ENCODE results near the gene DXO. TPM values are rescaled to one million over a fixed set of nuclear protein-coding genes. Genes with fewer than 3 reads are reported as not detected.
"Not testable (repeated sequence)": the region's sequence is repeated elsewhere in the genome, so short reads cannot be mapped to it uniquely, and the experiment has no call there.

Gene DXO
- total RNA-seq, 1 experiment from 2014 or later, result 13.8 TPM

- TF ChIP-seq ZNF532 (CRISPR knock-in tag; IDR thresholded peaks at IDR 0.05; ENCODE audit: borderline replicate concordance) (no peak; the same call in 1 of the 2 replicates), TCF7 (CRISPR knock-in tag; IDR thresholded peaks at IDR 0.05; ENCODE audit: low read depth) (no peak), FOXJ3 (CRISPR knock-in tag; IDR thresholded peaks at IDR 0.05; ENCODE audit: borderline replicate concordance) (no peak), SP1 (CRISPR knock-in tag; conservative IDR thresholded peaks at IDR 0.05) (peak; percentile 85), PRDM15 (CRISPR knock-in tag; IDR thresholded peaks at IDR 0.05) (no peak; the same call in 1 of the 2 replicates), ZNF263 (CRISPR knock-in tag; IDR thresholded peaks at IDR 0.05; ENCODE audit: low read depth) (no peak)
- TF ChIP-seq, protein P1, sequence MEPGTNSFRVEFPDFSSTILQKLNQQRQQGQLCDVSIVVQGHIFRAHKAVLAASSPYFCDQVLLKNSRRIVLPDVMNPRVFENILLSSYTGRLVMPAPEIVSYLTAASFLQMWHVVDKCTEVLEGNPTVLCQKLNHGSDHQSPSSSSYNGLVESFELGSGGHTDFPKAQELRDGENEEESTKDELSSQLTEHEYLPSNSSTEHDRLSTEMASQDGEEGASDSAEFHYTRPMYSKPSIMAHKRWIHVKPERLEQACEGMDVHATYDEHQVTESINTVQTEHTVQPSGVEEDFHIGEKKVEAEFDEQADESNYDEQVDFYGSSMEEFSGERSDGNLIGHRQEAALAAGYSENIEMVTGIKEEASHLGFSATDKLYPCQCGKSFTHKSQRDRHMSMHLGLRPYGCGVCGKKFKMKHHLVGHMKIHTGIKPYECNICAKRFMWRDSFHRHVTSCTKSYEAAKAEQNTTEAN (CRISPR knock-in tag; IDR thresholded peaks at IDR 0.05), result no peak
- TF ChIP-seq, protein P2, sequence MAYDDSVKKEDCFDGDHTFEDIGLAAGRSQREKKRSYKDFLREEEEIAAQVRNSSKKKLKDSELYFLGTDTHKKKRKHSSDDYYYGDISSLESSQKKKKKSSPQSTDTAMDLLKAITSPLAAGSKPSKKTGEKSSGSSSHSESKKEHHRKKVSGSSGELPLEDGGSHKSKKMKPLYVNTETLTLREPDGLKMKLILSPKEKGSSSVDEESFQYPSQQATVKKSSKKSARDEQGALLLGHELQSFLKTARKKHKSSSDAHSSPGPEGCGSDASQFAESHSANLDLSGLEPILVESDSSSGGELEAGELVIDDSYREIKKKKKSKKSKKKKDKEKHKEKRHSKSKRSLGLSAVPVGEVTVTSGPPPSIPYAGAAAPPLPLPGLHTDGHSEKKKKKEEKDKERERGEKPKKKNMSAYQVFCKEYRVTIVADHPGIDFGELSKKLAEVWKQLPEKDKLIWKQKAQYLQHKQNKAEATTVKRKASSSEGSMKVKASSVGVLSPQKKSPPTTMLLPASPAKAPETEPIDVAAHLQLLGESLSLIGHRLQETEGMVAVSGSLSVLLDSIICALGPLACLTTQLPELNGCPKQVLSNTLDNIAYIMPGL (CRISPR knock-in tag; IDR thresholded peaks at IDR 0.05), result 0 out of 2 replicates have a peak, but pooled peaks have one; percentile 39
Observed at GRCh38 chr6:31971993-31972708, at the start of gene DXO (continued).

- POLR2A ChIA-PET; H3K36me3 Mint-ChIP-seq; H3K4me1 Mint-ChIP-seq; CTCF ChIA-PET; H3K9me3 Mint-ChIP-seq; H3K4me3 Mint-ChIP-seq; H3K27me3 Mint-ChIP-seq (ENCODE audit: low read depth); H3K27ac Mint-ChIP-seq; DNase-seq (ENCODE audit: low spot score); ATAC-seq: not testable (repeated sequence)
Observed at GRCh38 chr6:32014547-32014946, 42.6 kb upstream of the DXO start, which contains the start of gene C4B. C4B (plus strand) TSS chr6:32014795; CDS start chr6:32014846, 51 bp downstream.

GRCh38 chr6:32013738-32014137 is 41.8 kb upstream of the DXO start:
- CTCF ChIA-PET, H3K4me1 Mint-ChIP-seq, POLR2A ChIA-PET: not testable (repeated sequence)

GRCh38 chr6:32012941-32013617 is 41.1 kb upstream of the DXO start:
- H3K27ac Mint-ChIP-seq; DNase-seq (ENCODE audit: low spot score); H3K4me3 Mint-ChIP-seq; H3K9me3 Mint-ChIP-seq; CTCF ChIA-PET; ATAC-seq; H3K27me3 Mint-ChIP-seq (ENCODE audit: low read depth); H3K4me1 Mint-ChIP-seq; H3K36me3 Mint-ChIP-seq; POLR2A ChIA-PET: not testable (repeated sequence)

More at GRCh38 chr6:32013738-32014137, 41.8 kb upstream of the DXO start:
- not testable (repeated sequence) for H3K9me3 Mint-ChIP-seq; H3K36me3 Mint-ChIP-seq; H3K27me3 Mint-ChIP-seq (ENCODE audit: low read depth); DNase-seq (ENCODE audit: low spot score); ATAC-seq; H3K27ac Mint-ChIP-seq; H3K4me3 Mint-ChIP-seq

DNA sequence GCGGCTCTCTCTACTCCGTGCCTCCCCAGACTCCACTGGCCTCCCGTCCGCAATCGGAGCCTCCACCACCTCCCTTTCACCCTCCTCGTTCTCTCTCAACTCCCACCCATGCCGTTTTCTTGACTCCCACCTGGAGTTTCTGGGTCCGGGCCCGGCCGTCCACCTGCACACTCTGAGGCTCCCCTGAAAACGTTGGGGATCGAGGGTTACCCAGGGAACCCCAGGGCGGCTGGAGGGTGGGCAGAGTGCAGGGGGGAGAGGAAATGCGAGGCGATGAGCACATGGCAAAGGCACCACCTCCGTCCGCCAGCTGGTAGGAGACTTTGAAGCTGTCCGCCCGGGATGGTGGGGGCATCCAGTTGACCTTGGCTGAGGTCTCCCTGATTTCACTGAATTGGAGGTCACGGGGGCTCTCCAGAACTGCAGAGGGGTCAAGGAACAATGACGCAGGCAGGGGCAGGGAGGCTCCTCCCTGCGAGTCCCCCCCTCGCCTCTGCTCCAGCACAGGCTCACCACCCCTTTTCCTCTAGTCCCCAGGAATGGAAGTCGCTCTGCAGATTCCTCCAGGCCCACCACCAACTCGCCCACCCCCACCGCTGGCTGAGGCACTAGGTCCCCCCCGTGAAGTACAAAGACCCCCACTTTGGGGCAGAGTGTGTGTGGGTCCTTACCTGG is 39.1 kb upstream of the DXO start:
- POLR2A ChIA-PET, result not testable (repeated sequence)

DNA sequence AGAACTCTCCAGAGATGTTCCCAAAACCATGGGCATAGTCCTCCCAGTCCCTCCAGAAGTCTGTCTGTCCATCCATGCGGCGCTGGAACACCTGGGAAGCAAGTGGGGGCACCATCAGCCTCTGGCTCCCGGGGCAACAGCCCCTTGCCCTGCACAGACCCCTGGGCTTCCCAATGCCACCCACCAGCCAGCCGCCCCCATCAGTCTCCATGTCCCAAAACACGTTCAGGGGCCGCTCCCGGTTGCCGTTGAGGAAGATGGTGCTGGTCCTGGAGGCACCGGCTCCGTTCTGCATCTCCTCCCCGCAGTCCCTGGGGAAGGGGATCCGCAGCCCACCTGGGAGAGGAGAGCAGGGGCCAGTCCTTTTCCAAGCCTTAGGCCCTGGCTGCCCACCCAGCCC is 37.6 kb upstream of the DXO start:
- POLR2A ChIA-PET; H3K4me3 Mint-ChIP-seq; ATAC-seq; H3K27me3 Mint-ChIP-seq (ENCODE audit: low read depth); CTCF ChIA-PET; H3K27ac Mint-ChIP-seq; H3K4me1 Mint-ChIP-seq; DNase-seq (ENCODE audit: low spot score); H3K36me3 Mint-ChIP-seq; H3K9me3 Mint-ChIP-seq: not testable (repeated sequence)

More for the DNA sequence above, 39.1 kb upstream of the DXO start:
- H3K27ac Mint-ChIP-seq; CTCF ChIA-PET; ATAC-seq; H3K9me3 Mint-ChIP-seq; DNase-seq (ENCODE audit: low spot score); H3K4me3 Mint-ChIP-seq; H3K27me3 Mint-ChIP-seq (ENCODE audit: low read depth); H3K4me1 Mint-ChIP-seq; H3K36me3 Mint-ChIP-seq: not testable (repeated sequence)
